H1 (cell line): ENCODE results near the gene BCAS3. TPM values are rescaled to one million over a fixed set of nuclear protein-coding genes. Genes with fewer than 3 reads are reported as not detected.

Source experiments
- CTCF ChIA-PET: fragments of 300-600 bp; sonication (Branson Sonifier 250); formaldehyde crosslinking; loops from one replicate; lab custom pipeline; 2021; ENCODE audit not compliant: partially characterized antibody; lab: Charles Lee
- POLR2A ChIA-PET: fragments of 300-600 bp; sonication (Branson Sonifier 250); formaldehyde crosslinking; loops from one replicate; lab custom pipeline; 2021; ENCODE audit warnings: inconsistent platforms; ENCODE audit not compliant: partially characterized antibody; lab: Charles Lee
- DNase-seq, 2 experiments: peaks; one replicate each; pipeline versions ENCODE4 v3.0.0 to v3.0.0-alpha.2; 2010 to 2022; ENCODE audit warnings: low spot score in 2 of 2, low read depth in 1 of 2, mixed read lengths in 1 of 2
- FAIRE-seq: peaks from 2 replicates; lab custom pipeline; 2011; peaks lifted over from hg19 to GRCh38; lab: Jason Lieb, UNC
- H2AFZ ChIP-seq: 2 replicates; pipeline ENCODE4 v1.8.1; 2012; ENCODE audit warnings: low read length, inconsistent platforms
- H2AK5ac ChIP-seq: 2 replicates; pipeline ENCODE4 v1.6.1; 2013; ENCODE audit warnings: low read depth, low read length
- H2BK120ac ChIP-seq: replicated peaks from 2 replicates; pipeline ENCODE3; 2013; ENCODE audit warnings: low read depth, low read length, inconsistent platforms
- H2BK12ac ChIP-seq: 2 replicates; pipeline ENCODE4 v1.6.1; 2013; ENCODE audit warnings: low read depth, low read length
- H2BK15ac ChIP-seq: 2 replicates; pipeline ENCODE4 v1.6.1; 2013; ENCODE audit warnings: low read length
- H2BK20ac ChIP-seq: 2 replicates; pipeline ENCODE4 v1.6.1; 2013; ENCODE audit warnings: low read length
- H2BK5ac ChIP-seq: 2 replicates; pipeline ENCODE4 v1.6.1; 2013; ENCODE audit warnings: low read depth, low read length
- H3K14ac ChIP-seq: 2 replicates; pipeline ENCODE4 v1.6.1; 2013; ENCODE audit warnings: inconsistent platforms; ENCODE audit not compliant: insufficient read length
- H3K18ac ChIP-seq: 2 replicates; pipeline ENCODE4 v1.6.1; 2013; ENCODE audit warnings: low read length; ENCODE audit errors: extremely low read depth
- H3K23ac ChIP-seq: 2 replicates; pipeline ENCODE4 v1.6.1; 2013; ENCODE audit warnings: inconsistent platforms; ENCODE audit not compliant: insufficient read length
- H3K23me2 ChIP-seq: 2 replicates; pipeline ENCODE4 v1.6.1; 2013; ENCODE audit warnings: low read depth, low read length
- H3K27ac ChIP-seq: 2 replicates; pipeline ENCODE4 v1.6.1; 2011; ENCODE audit warnings: low read depth, low read length, inconsistent platforms
- H3K27me3 ChIP-seq, 4 experiments: replicated peaks in 1 of 4; 1 replicate in 1 of 4; 2 replicates in 3 of 4; pipeline versions ENCODE4 v1.6.1 to v1.8.1; 2011 to 2013; ENCODE audit warnings: low read length in 3 of 4, mild to moderate bottlenecking in 3 of 4, inconsistent platforms in 2 of 4, mixed read lengths in 2 of 4, moderate library complexity in 1 of 4; ENCODE audit not compliant: control insufficient read depth in 3 of 4, insufficient read depth in 3 of 4; ENCODE audit errors: extremely low read depth in 1 of 4
- H3K36me3 ChIP-seq, 4 experiments: 2 replicates each; pipeline versions ENCODE4 v1.6.1 to v1.8.1; 2011 to 2013; ENCODE audit warnings: mild to moderate bottlenecking in 4 of 4, low read length in 3 of 4, moderate library complexity in 2 of 4, control low read depth in 1 of 4, inconsistent platforms in 1 of 4; ENCODE audit not compliant: insufficient read depth in 4 of 4, control insufficient read depth in 2 of 4
- H3K4ac ChIP-seq: replicated peaks from 2 replicates; pipeline ENCODE3; 2013; ENCODE audit warnings: low read length, low read depth, mixed read lengths, inconsistent platforms; ENCODE audit not compliant: insufficient read length
- H3K4me1 ChIP-seq, 4 experiments: replicated peaks in 1 of 4; 1 replicate in 1 of 4; 2 replicates in 3 of 4; pipeline versions ENCODE4 v1.6.1 to v1.8.1; 2011 to 2013; ENCODE audit warnings: low read length in 3 of 4, inconsistent platforms in 2 of 4, mixed read lengths in 1 of 4; ENCODE audit not compliant: insufficient read depth in 4 of 4, control insufficient read depth in 3 of 4
- H3K4me2 ChIP-seq, 2 experiments: 2 replicates each; pipeline versions ENCODE4 v1.6.1 to v1.8.1; 2011 to 2013; ENCODE audit warnings: low read depth in 2 of 2, low read length in 2 of 2, control low read depth in 1 of 2, inconsistent platforms in 1 of 2, mild to moderate bottlenecking in 1 of 2; ENCODE audit not compliant: insufficient read depth in 1 of 2
- H3K4me3 ChIP-seq, 4 experiments: fragments of 200-600, 300-600 bp in 1 of 4; sonication (generic), shearing (Covaris generic), sonication (Bioruptor Twin) in 1 of 4; 2 replicates each; pipeline versions ENCODE4 v1.5.1 to v1.8.1; 2011 to 2016; ENCODE audit warnings: low read length in 4 of 4, low read depth in 3 of 4, control low read depth in 2 of 4, inconsistent platforms in 2 of 4, mild to moderate bottlenecking in 2 of 4, mixed read lengths in 1 of 4, moderate library complexity in 1 of 4; ENCODE audit not compliant: insufficient read depth in 2 of 4; ENCODE audit errors: extremely low read depth in 1 of 4
- H3K56ac ChIP-seq: replicated peaks from 2 replicates; pipeline ENCODE3; 2013; ENCODE audit warnings: low read depth, mild to moderate bottlenecking, mixed read lengths, low read length, inconsistent platforms; ENCODE audit not compliant: insufficient read length
- H3K79me1 ChIP-seq: 2 replicates; pipeline ENCODE4 v1.6.1; 2013; ENCODE audit warnings: low read depth, low read length, control low read depth
- H3K79me2 ChIP-seq, 2 experiments: 2 replicates each; pipeline versions ENCODE4 v1.6.1 to v1.8.1; 2012 to 2013; ENCODE audit warnings: low read length in 2 of 2, mild to moderate bottlenecking in 2 of 2, inconsistent platforms in 1 of 2; ENCODE audit not compliant: insufficient read depth in 2 of 2, control insufficient read depth in 1 of 2
- H3K9ac ChIP-seq, 4 experiments: replicated peaks in 1 of 4; 1 replicate in 1 of 4; 2 replicates in 3 of 4; pipeline versions ENCODE4 v1.6.1 to v1.8.1; 2011 to 2013; ENCODE audit warnings: low read depth in 3 of 4, low read length in 3 of 4, control low read depth in 2 of 4, mild to moderate bottlenecking in 2 of 4, moderate library complexity in 2 of 4, inconsistent platforms in 1 of 4; ENCODE audit errors: extremely low read depth in 1 of 4
- H3K9me3 ChIP-seq, 2 experiments: 2 replicates each; pipeline versions ENCODE4 v1.6.1 to v1.8.1; 2012 to 2013; ENCODE audit warnings: mild to moderate bottlenecking in 2 of 2, moderate library complexity in 2 of 2, control low read depth in 1 of 2, inconsistent platforms in 1 of 2, low read depth in 1 of 2, low read length in 1 of 2, mixed read lengths in 1 of 2; ENCODE audit not compliant: insufficient read depth in 2 of 2
- H4K20me1 ChIP-seq, 2 experiments: replicated peaks in 1 of 2; 2 replicates each; pipeline versions ENCODE3 to v1.8.1; 2011 to 2013; ENCODE audit warnings: inconsistent platforms in 2 of 2, low read length in 2 of 2, mild to moderate bottlenecking in 1 of 2; ENCODE audit not compliant: insufficient read depth in 2 of 2, control insufficient read depth in 1 of 2
- H4K5ac ChIP-seq: 2 replicates; pipeline ENCODE4 v1.6.1; 2013; ENCODE audit warnings: low read length, low read depth, mixed read lengths, inconsistent platforms; ENCODE audit not compliant: insufficient read length
- H4K8ac ChIP-seq: 2 replicates; pipeline ENCODE4 v1.8.0; 2013; ENCODE audit warnings: mild to moderate bottlenecking, moderate library complexity, low read length, inconsistent platforms; ENCODE audit not compliant: insufficient read depth; ENCODE audit errors: extremely low read depth
- H4K91ac ChIP-seq: replicated peaks from 2 replicates; pipeline ENCODE3; 2013; ENCODE audit warnings: low read length, mixed read lengths, inconsistent platforms; ENCODE audit not compliant: insufficient read length
- ATF2 ChIP-seq: IDR thresholded peaks from 2 replicates; pipeline ENCODE4 v1.6.1; 2012; ENCODE audit warnings: low read length, inconsistent platforms
- CBX8 ChIP-seq: fragments of 300-800, 300-1000 bp; sonication (generic); IDR thresholded peaks from 2 replicates; pipeline ENCODE4 v1.7.1; 2016; ENCODE audit warnings: low read depth, low read length, borderline replicate concordance
- CHD1 ChIP-seq: IDR thresholded peaks from 2 replicates; pipeline ENCODE4 v1.6.1; 2012; ENCODE audit warnings: low read depth, low read length, improper control_type of control experiment
- EP300 ChIP-seq, 2 experiments: IDR thresholded peaks; 1 replicate in 1 of 2; 2 replicates in 1 of 2; pipeline ENCODE4 v1.6.1; 2011 to 2012; ENCODE audit warnings: low read depth in 2 of 2, low read length in 2 of 2, mild to moderate bottlenecking in 2 of 2, borderline replicate concordance in 1 of 2, inconsistent platforms in 1 of 2, moderate library complexity in 1 of 2
- KDM1A ChIP-seq: fragments of 200-600, 300-600 bp; sonication (generic); IDR thresholded peaks from 2 replicates; pipeline ENCODE4 v1.7.1; 2016; ENCODE audit warnings: mild to moderate bottlenecking, low read length, borderline replicate concordance
- KDM4A ChIP-seq: IDR thresholded peaks from one replicate; pipeline ENCODE4 v1.7.1; 2012; ENCODE audit warnings: low read depth, mild to moderate bottlenecking, moderate library complexity, low read length, inconsistent platforms; ENCODE audit not compliant: severe bottlenecking
- MAFK ChIP-seq: IDR thresholded peaks from 2 replicates; pipeline ENCODE4 v1.6.1; 2012; ENCODE audit warnings: low read depth, mild to moderate bottlenecking, improper control_type of control experiment, low read length
- SIN3A ChIP-seq, 2 experiments: IDR thresholded peaks in 1 of 2; conservative IDR thresholded peaks in 1 of 2; 2 replicates each; pipeline ENCODE4 v1.6.1; 2011 to 2012; ENCODE audit warnings: low read length in 2 of 2, improper control_type of control experiment in 1 of 2, low read depth in 1 of 2, mild to moderate bottlenecking in 1 of 2
- TAF1 ChIP-seq: IDR thresholded peaks from 2 replicates; pipeline ENCODE4 v1.6.1; 2011; ENCODE audit warnings: mild to moderate bottlenecking, low read depth, low read length
- TBP ChIP-seq: IDR thresholded peaks from 2 replicates; pipeline ENCODE4 v1.6.1; 2011; ENCODE audit warnings: low read depth, low read length, improper control_type of control experiment
- ZNF274 ChIP-seq: IDR thresholded peaks from 2 replicates; pipeline ENCODE4 v1.7.0; 2012; ENCODE audit warnings: low read length, borderline replicate concordance; ENCODE audit errors: extremely low read depth
- WGBS, 2 experiments: shearing (Covaris generic) in 1 of 2; methylation state at CpG; one replicate each; pipeline versions ENCODE4 v1.1.6 to v1.1.7; 2013 to 2015; ENCODE audit warnings: low lambda C conversion rate in 2 of 2, mixed read lengths in 2 of 2, inconsistent platforms in 1 of 2, low coverage in 1 of 2, missing lambda C conversion rate in 1 of 2; ENCODE audit not compliant: insufficient replicate concordance in 2 of 2, insufficient coverage in 1 of 2, insufficient read length in 1 of 2; ENCODE audit errors: extremely low coverage in 1 of 2, missing lambda C conversion rate in 1 of 2; 5-methylcytosine and 5-hydroxymethylcytosine counted together
- polyA plus RNA-seq, 7 experiments: library from polyadenylated mRNA; depleted of rRNA in 3 of 7; stranded (reverse) in 5 of 7; unstranded in 2 of 7; fragments of >200 nt in 5 of 7; fragments of 200-250 nt in 2 of 7; gene quantifications; 1 replicate in 5 of 7; 2 replicates in 1 of 7; 4 replicates in 1 of 7; pipeline versions ENCODE4 v1.2.1 to v1.2.3, GENCODE V29; 2011 to 2013; ENCODE audit warnings: missing spikeins in 2 of 7, mixed read lengths in 2 of 7
- total RNA-seq: library from RNA; stranded (reverse); fragmentation: NEBNext Ultra II Directional; extraction: Animal tissue kit (Norgen Biotek cat#: 25700); gene quantifications from 2 replicates; pipeline ENCODE4 v1.2.1, GENCODE V29; 2021

The BCAS3 gene
- total and polyA plus RNA-seq, 2 of the 8 experiments (the other 6 are each of a cell fraction or from before 2014, with no cell fraction given): 9.9 to 13.3 TPM

DNA sequence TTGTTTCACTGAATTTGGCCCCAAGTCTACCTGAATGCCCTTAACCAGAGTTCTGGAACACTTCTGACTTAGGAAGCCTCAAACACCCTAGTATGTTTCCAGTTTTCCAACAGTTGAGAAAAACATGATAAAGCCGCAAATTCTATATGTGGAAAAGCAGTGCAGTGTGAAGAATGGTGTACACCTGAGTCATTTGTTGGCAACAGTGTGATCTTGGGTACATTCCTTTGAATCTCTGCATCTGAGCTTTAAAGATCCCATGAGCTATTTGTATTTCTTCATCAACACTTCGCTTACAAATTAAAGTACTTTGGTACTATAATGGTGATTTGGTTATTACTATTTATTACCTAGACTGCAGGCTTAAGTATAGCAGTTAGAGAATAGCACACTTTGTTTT is 628.4 kb downstream of the BCAS3 start:
- Histone ChIP-seq H3K23me2 (no peaks in the 10 kb centered on the region), H4K8ac (no peak overlapping the region), H2BK15ac (no peak overlapping the region), H3K23ac (no peak overlapping the region), H2BK12ac (no peak overlapping the region), H3K56ac (no peak overlapping the region), H2AFZ (no peak overlapping the region), H3K4me2 (no peak overlapping the region), H3K79me2 (no peaks in the 10 kb centered on the region), H3K9ac (no peak overlapping the region), H3K79me1 (no peaks in the 10 kb centered on the region), H3K4me1 (peaks cover 0 to 5% (median 2%) of the 10 kb centered on the region in 4 experiments; a peak in 3 of 7 replicates), H3K18ac (no peak overlapping the region), H3K4ac (no peak overlapping the region), H2BK5ac (no peak overlapping the region), H4K91ac (no peak overlapping the region), H3K27ac (no peak overlapping the region), H4K5ac (no peak overlapping the region), H3K4me3 (no peak overlapping the region), H2BK20ac (no peak overlapping the region), H3K27me3 (no peaks in the 10 kb centered on the region), H3K9me3 (no peaks in the 10 kb centered on the region), H3K14ac (no peak overlapping the region), H4K20me1 (no peaks in the 10 kb centered on the region), H3K36me3 (no peaks in the 10 kb centered on the region), H2BK120ac (no peak overlapping the region), H2AK5ac (no peak overlapping the region)
- FAIRE-seq (no peak), DNase-seq (no peak)
- POLR2A ChIA-PET: no interaction called here
- WGBS, 2 experiments: 89% methylated on average over 2 of the region's 2 CpGs; no CpG with 5 or more reads in 1 of the 2 experiments
- CTCF ChIA-PET: interaction anchor here (0.6 to 1.2 kb wide), 7 partner anchors 12 to 334 kb away, joined by 3 to 6 read pairs (median 3); no protein-coding TSS in a partner anchor
- no peak for TF ChIP-seq CHD1
- TF ChIP-seq TAF1: no peak
- TF ChIP-seq KDM4A: no peak
- TF ChIP-seq ATF2: no peak
- TF ChIP-seq TBP: no peak
- no peak for TF ChIP-seq MAFK
- TF ChIP-seq ZNF274: no peak
- TF ChIP-seq EP300 (IDR thresholded peaks at IDR 0.05; ENCODE audit: borderline replicate concordance in 1 of 2, low read depth in 2 of 2, low read length in 2 of 2): no peak
- TF ChIP-seq CBX8: no peak
- no peak for TF ChIP-seq KDM1A
- no peak for TF ChIP-seq SIN3A (conservative IDR thresholded peaks at IDR 0.05 in 1 of 2, IDR thresholded peaks at IDR 0.05 in 1 of 2; ENCODE audit: low read depth in 1 of 2, low read length in 2 of 2)
